ACHN (cell line): ENCODE results near the gene SPAG6.
"Not testable (repeated sequence)": the region's sequence is repeated elsewhere in the genome, so short reads cannot be mapped to it uniquely, and the experiment has no call there.

Experiments
- DNase-seq: peaks from one replicate; pipeline ENCODE4 v3.0.0-alpha.2; 2015
- in situ Hi-C: cut with HindIII; loops from 2 replicates; pipeline ENCODE4 v1.10.0; 2017; ENCODE audit warnings: low sequenced_read_pairs, low pct_ligation_motif_present, low pct_unique_long_range_greater_than_20kb

The SPAG6 gene

GRCh38 chr10:22365644-22366434 is 20.5 kb downstream of the SPAG6 start:
- in situ Hi-C loops: no loop called here
- DNase-seq: no peak

GRCh38 chr10:22366435-22366703 is 21.1 kb downstream of the SPAG6 start:
- DNase-seq: no peak
- in situ Hi-C loops: no loop called here

DNA sequence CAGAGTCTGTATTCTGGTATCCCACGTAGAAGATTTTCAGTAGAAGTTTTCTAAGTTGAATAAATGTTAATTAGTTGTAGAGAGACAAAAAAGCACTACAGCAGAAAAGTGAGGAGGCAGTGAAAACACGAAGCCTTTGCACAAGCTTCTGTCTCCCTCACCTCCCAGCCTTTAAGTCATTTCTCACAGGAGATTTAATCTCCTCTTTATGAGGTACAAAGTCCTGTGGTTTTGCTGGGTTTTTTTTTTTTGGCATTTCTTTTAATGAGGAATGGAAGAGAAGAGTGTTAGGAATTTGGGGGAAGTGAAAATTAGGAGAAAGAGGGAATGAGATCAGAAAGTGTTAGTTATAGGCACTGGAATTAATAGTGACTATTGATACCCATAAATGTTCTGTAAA is 21.5 kb downstream of the SPAG6 start:
- in situ Hi-C loops: no loop called here
- DNase-seq: no peak

GRCh38 chr10:22367471-22367870 is 22.2 kb downstream of the SPAG6 start:
- in situ Hi-C loops: no loop called here
- no peak for DNase-seq

GRCh38 chr10:22368402-22368801 is 23.1 kb downstream of the SPAG6 start:
- DNase-seq: no peak
- in situ Hi-C loops: no loop called here

DNA sequence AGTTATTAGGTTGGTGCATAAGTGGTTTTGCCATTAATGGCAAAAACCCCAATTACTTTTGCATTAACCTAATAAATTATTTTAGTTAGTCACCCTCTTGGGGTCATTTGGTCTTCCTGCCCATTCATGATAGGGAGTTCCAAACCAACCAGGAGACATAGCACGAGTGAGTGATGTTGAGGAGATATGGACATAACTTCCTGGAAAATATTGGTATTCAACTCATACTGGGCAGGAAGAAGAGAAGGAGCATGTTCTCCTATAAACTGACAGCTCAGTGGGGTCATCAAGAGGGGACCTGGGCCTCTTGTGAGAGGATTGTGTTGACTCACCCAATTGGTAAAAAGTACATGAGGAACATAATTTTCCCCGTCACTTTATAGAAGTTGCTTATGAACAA is 23.7 kb downstream of the SPAG6 start:
- in situ Hi-C loops: no loop called here

GRCh38 chr10:22369434-22370072 is 24.3 kb downstream of the SPAG6 start:
- DNase-seq: no peak
- in situ Hi-C loops: no loop called here

More for the DNA sequence above, 23.7 kb downstream of the SPAG6 start:
- DNase-seq: no peak

- DNase-seq: no peak
- in situ Hi-C loops: no loop called here
Measured at GRCh38 chr10:22370320-22370719, 25.0 kb downstream of the SPAG6 start.

GRCh38 chr10:22372298-22372697 is 27.0 kb downstream of the SPAG6 start:
- DNase-seq: no peak
- in situ Hi-C loops: no loop called here

- in situ Hi-C loops: no loop called here
- DNase-seq: no peak
Measured at GRCh38 chr10:22372917-22373316, 27.6 kb downstream of the SPAG6 start.

- in situ Hi-C loops: no loop called here
- DNase-seq: no peak
Measured at GRCh38 chr10:22374489-22375126, 29.3 kb downstream of the SPAG6 start.

- in situ Hi-C loops: no loop called here
- DNase-seq: no peak
Measured at GRCh38 chr10:22379059-22379458, 33.8 kb downstream of the SPAG6 start.

- in situ Hi-C loops: no loop called here
- DNase-seq: no peak
Measured at GRCh38 chr10:22381262-22381661, 36.0 kb downstream of the SPAG6 start.

- in situ Hi-C loops: no loop called here
- DNase-seq: no peak
Measured at GRCh38 chr10:22386503-22386902, 41.2 kb downstream of the SPAG6 start.

GRCh38 chr10:22389856-22390589 is 44.7 kb downstream of the SPAG6 start:
- no peak for DNase-seq
- in situ Hi-C loops: no loop called here

DNA sequence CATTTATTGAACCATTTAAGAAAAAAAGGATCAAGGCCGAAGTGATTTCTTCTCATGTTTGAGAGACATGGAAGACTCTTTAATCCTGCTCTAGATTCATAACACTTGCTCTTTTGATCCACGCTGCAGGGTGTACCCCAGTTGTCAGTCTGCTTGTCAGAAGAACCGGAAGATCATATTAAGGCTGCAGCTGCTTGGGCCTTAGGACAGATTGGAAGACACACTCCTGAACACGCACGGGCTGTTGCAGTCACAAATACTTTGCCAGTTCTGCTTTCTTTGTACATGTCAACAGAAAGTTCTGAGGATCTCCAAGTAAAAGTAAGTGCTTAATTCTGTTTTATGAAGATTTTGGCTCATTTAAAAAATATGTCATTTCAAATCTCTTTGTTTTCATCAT is 46.3 kb downstream of the SPAG6 start:
- no peak for DNase-seq
- in situ Hi-C loops: no loop called here

GRCh38 chr10:22396195-22396594 is 50.9 kb downstream of the SPAG6 start:
- DNase-seq, in situ Hi-C loops: not testable (repeated sequence)

DNA sequence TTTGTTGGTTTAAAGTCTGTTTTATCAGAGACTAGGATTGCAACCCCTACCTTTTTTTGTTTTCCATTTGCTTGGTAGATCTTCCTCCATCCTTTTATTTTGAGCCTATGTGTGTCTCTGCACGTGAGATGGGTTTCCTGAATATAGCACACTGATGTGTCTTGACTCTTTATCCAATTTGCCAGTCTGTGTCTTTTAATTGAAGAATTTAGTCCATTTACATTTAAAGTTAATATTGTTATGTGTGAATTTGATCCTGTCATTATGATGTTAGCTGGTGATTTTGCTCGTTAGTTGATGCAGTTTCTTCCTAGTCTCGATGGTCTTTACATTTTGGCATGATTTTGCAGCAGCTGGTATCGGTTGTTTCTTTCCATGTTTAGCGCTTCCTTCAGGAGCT is 61.6 kb downstream of the SPAG6 start:
- in situ Hi-C loops, DNase-seq: not testable (repeated sequence)

- in situ Hi-C loops: no loop called here
- DNase-seq: no peak
Measured at GRCh38 chr10:22410394-22410793, 65.1 kb downstream of the SPAG6 start.
